Gastrocnemius medialis (tissue), 4 donors: Measurements from ENCODE around the gene ALK.

Experiments used
- CTCF ChIP-seq, 5 experiments: fragments of 450-650 bp in 3 of 5; fragments of 200-600 bp in 2 of 5; sonication (generic) in 2 of 5; IDR thresholded peaks in 4 of 5; conservative IDR thresholded peaks in 1 of 5; 1 replicate in 4 of 5; 2 replicates in 1 of 5; pipeline ENCODE4 v1.5.1; 2016 to 2019; ENCODE audit warnings: antibody characterized with exemption in 5 of 5, mild to moderate bottlenecking in 3 of 5, moderate library complexity in 3 of 5
- POLR2A ChIP-seq, 2 donors: fragments of 450-650 bp; IDR thresholded peaks; one replicate each; pipeline ENCODE4 v1.6.1; 2017; ENCODE audit warnings: antibody characterized with exemption in 2 of 2, mild to moderate bottlenecking in 2 of 2, moderate library complexity in 2 of 2

GRCh38 chr2:29839306-29839705 lies 82.1 kb downstream of the ALK start:
- TF ChIP-seq POLR2A (IDR thresholded peaks at IDR 0.05), result no peak
- TF ChIP-seq CTCF (IDR thresholded peaks at IDR 0.05 in 4 of 5, conservative IDR thresholded peaks at IDR 0.05 in 1 of 5), result no peak
